ENCODE data around the gene RND1. TPM values are rescaled to one million over a fixed set of nuclear protein-coding genes. Genes with fewer than 3 reads are reported as not detected.

The RND1 gene
- polyA plus RNA-seq, 1 donor (not counting 4 experiments of a cell fraction or from before 2014, with no cell fraction given), result 0.16 TPM

DNA sequence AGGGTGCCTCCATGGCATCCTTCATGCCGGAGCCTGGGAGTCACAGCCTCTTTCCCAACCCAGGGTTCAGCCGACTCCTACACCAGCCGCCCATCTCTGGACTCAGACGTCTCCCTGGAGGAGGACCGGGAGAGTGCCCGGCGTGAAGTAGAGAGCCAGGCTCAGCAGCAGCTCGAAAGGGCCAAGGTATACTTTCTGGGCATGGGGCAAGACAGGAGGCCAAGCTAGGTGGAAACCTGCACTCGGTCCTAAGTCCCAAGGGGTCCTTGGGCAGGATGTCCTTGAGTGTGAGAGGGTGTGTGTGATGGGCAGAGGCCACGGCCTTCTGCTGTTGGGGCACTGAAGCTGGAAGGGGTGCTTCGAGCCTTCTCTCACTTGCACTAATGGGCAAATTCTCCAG, 42.4 kb downstream of the RND1 start:
- Histone ChIP-seq H3K27ac (ENCODE audit: control insufficient read depth, insufficient read depth, low read length) (no peak overlapping the region), H3K27me3 (ENCODE audit: control insufficient read depth, extremely low read depth, insufficient read depth, low read length) (no peaks in the 10 kb centered on the region), H3K9ac (ENCODE audit: control insufficient read depth, extremely low read depth, insufficient read depth, low read length) (no peak overlapping the region), H3K79me2 (ENCODE audit: control insufficient read depth, insufficient read depth, low read length) (no peaks in the 10 kb centered on the region), H3K4me2 (ENCODE audit: control insufficient read depth, extremely low read depth, insufficient read depth, low read depth, low read length) (no peak overlapping the region), H3K9me1 (ENCODE audit: control insufficient read depth, extremely low read depth, insufficient read depth, low read length) (peaks cover 2% of the 10 kb centered on the region), H3K4me1 (ENCODE audit: control insufficient read depth, extremely low read depth, insufficient read depth, low read length) (peaks cover 5% of the 10 kb centered on the region), H3K4me3 (ENCODE audit: control insufficient read depth in 2 of 3, extremely low read depth in 1 of 3, insufficient read depth in 2 of 3, low read depth in 1 of 3, low read length in 3 of 3) (no peak overlapping the region), H3K9me3 (ENCODE audit: control insufficient read depth, low read depth, low read length) (no peaks in the 10 kb centered on the region), H2AFZ (ENCODE audit: control insufficient read depth, low read length) (no peak overlapping the region), H4K20me1 (ENCODE audit: control insufficient read depth, extremely low read depth, insufficient read depth, low read length) (no peaks in the 10 kb centered on the region), H3K36me3 (ENCODE audit: control insufficient read depth in 2 of 2, extremely low read depth in 1 of 2, insufficient read depth in 2 of 2, low read length in 2 of 2) (peaks cover 4 to 8% of the 10 kb centered on the region in 2 experiments)
- dilution Hi-C loops (cut with MboI; ENCODE audit: extremely low pct_ligation_motif_present, low sequenced_read_pairs), result no loop called here
- no peak for DNase-seq (ENCODE audit: low read depth, low spot score)
- FAIRE-seq, result no peak
- TF ChIP-seq CTCF (optimal IDR thresholded peaks at IDR 0.05 in 1 of 3, IDR thresholded peaks at IDR 0.05 in 1 of 3, conservative IDR thresholded peaks at IDR 0.05 in 1 of 3; ENCODE audit: extremely low read depth in 1 of 3, insufficient read depth in 2 of 3, low read length in 3 of 3), result no peak
- no peak for TF ChIP-seq EZH2 (IDR thresholded peaks at IDR 0.05; ENCODE audit: low read length)

GRCh38 chr12:48822711-48823110, 43.0 kb downstream of the RND1 start:
- Histone ChIP-seq H3K27me3 (ENCODE audit: control insufficient read depth, extremely low read depth, insufficient read depth, low read length) (no peaks in the 10 kb centered on the region), H3K4me2 (ENCODE audit: control insufficient read depth, extremely low read depth, insufficient read depth, low read depth, low read length) (no peak overlapping the region), H3K4me3 (ENCODE audit: control insufficient read depth in 2 of 3, extremely low read depth in 1 of 3, insufficient read depth in 2 of 3, low read depth in 1 of 3, low read length in 3 of 3) (no peak overlapping the region), H4K20me1 (ENCODE audit: control insufficient read depth, extremely low read depth, insufficient read depth, low read length) (no peaks in the 10 kb centered on the region), H3K9me1 (ENCODE audit: control insufficient read depth, extremely low read depth, insufficient read depth, low read length) (peaks cover 2% of the 10 kb centered on the region), H2AFZ (ENCODE audit: control insufficient read depth, low read length) (no peak overlapping the region), H3K27ac (ENCODE audit: control insufficient read depth, insufficient read depth, low read length) (no peak overlapping the region), H3K36me3 (ENCODE audit: control insufficient read depth in 2 of 2, extremely low read depth in 1 of 2, insufficient read depth in 2 of 2, low read length in 2 of 2) (peaks cover 0 to 5% of the 10 kb centered on the region in 2 experiments), H3K9me3 (ENCODE audit: control insufficient read depth, low read depth, low read length) (no peaks in the 10 kb centered on the region), H3K79me2 (ENCODE audit: control insufficient read depth, insufficient read depth, low read length) (no peaks in the 10 kb centered on the region), H3K4me1 (ENCODE audit: control insufficient read depth, extremely low read depth, insufficient read depth, low read length) (peaks cover 8% of the 10 kb centered on the region), H3K9ac (ENCODE audit: control insufficient read depth, extremely low read depth, insufficient read depth, low read length) (no peak overlapping the region)
- no peak for TF ChIP-seq CTCF (optimal IDR thresholded peaks at IDR 0.05 in 1 of 3, IDR thresholded peaks at IDR 0.05 in 1 of 3, conservative IDR thresholded peaks at IDR 0.05 in 1 of 3; ENCODE audit: extremely low read depth in 1 of 3, insufficient read depth in 2 of 3, low read length in 3 of 3)
- TF ChIP-seq EZH2 (IDR thresholded peaks at IDR 0.05; ENCODE audit: low read length), result no peak
- DNase-seq (ENCODE audit: low read depth, low spot score) (no peak), FAIRE-seq (no peak)
- dilution Hi-C loops (cut with MboI; ENCODE audit: extremely low pct_ligation_motif_present, low sequenced_read_pairs), result no loop called here

Data from keratinocyte (primary cell).